Dendritic cell treated with granulocyte-macrophage colony-stimulating factor and Interleukin-4, amounts not matched to agents 40 ng/mL and 50 ng/mL, for 4 days (primary cell): ENCODE data around the gene DNAH14.
"Not testable (repeated sequence)": the region's sequence is repeated elsewhere in the genome, so short reads cannot be mapped to it uniquely, and the experiment has no call there.

ENCODE experiments used
- H3K27ac Mint-ChIP-seq: one replicate; pipeline ENCODE4 v1.8.0; 2022; ENCODE audit warnings: mild to moderate bottlenecking, mixed read lengths
- H3K27me3 Mint-ChIP-seq: one replicate; pipeline ENCODE4 v1.8.0; 2022; ENCODE audit warnings: mild to moderate bottlenecking, mixed read lengths
- H3K36me3 Mint-ChIP-seq: one replicate; pipeline ENCODE4 v1.8.0; 2022; ENCODE audit warnings: low read depth, mixed read lengths
- H3K4me1 Mint-ChIP-seq: one replicate; pipeline ENCODE4 v1.8.0; 2022; ENCODE audit warnings: low read depth, mixed read lengths
- H3K4me3 Mint-ChIP-seq: one replicate; pipeline ENCODE4 v1.8.0; 2022; ENCODE audit warnings: mild to moderate bottlenecking, moderate library complexity, mixed read lengths
- H3K9me3 Mint-ChIP-seq: one replicate; pipeline ENCODE4 v1.8.0; 2022; ENCODE audit warnings: mixed read lengths
- intact Hi-C: fragments of 100-400 bp; cut with micrococcal nuclease; formaldehyde crosslinking; loops from one replicate; pipeline ENCODE4 v1.15.0; 2022

The DNAH14 gene

DNA sequence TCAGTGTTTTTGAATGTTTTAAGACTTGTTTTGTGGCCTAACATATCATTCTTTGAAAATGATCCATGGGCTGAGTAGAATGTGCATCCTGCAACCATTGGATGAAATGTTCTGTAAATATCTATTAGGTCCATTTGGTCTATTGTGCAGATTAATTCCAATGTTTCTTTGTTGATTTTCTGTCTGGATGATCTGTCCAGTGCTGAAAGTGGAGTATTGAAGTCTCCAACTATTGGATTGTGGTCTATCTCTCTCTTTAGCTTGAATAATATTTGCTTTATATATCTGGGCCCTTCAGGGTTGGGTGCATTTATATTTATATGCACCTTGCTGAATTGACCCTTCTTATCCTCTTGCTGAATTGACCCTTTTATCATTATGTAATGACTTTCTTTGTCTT is 181.5 kb downstream of the DNAH14 start:
- Mint-ChIP-seq H3K4me1 (no peaks in the 10 kb centered on the region), H3K27ac (no peak overlapping the region), H3K27me3 (no peaks in the 10 kb centered on the region), H3K9me3 (peaks cover 35% of the 10 kb centered on the region), H3K4me3 (no peak overlapping the region), H3K36me3 (no peaks in the 10 kb centered on the region)
- intact Hi-C loops = no loop called here

DNA sequence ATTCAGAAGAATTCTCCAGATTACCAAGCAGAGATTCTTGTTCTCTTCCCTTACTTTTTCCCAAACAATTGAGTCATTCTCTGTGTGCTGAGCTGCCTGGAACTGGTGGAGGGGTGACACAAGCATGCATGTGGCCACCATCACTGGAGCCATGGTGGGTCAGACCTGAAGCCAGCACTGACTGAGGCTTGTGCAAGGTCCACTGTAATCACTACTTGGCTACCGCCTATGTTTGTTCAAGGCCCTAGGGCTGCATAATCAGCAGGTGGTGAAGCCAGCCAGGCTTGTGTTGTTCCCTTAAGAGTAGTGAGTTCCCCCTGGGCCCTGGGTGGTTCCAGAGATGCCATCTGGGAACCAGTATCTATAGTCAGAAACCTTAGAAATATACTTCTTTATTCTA is 183.8 kb downstream of the DNAH14 start:
- no peaks in the 10 kb centered on the region for H3K27me3 Mint-ChIP-seq
- no peaks in the 10 kb centered on the region for H3K4me1 Mint-ChIP-seq
- H3K4me3 Mint-ChIP-seq = no peak overlapping the region
- no peak overlapping the region for H3K27ac Mint-ChIP-seq
- no peaks in the 10 kb centered on the region for H3K36me3 Mint-ChIP-seq
- H3K9me3 Mint-ChIP-seq = peaks cover 16% of the 10 kb centered on the region
- intact Hi-C loops = no loop called here

DNA sequence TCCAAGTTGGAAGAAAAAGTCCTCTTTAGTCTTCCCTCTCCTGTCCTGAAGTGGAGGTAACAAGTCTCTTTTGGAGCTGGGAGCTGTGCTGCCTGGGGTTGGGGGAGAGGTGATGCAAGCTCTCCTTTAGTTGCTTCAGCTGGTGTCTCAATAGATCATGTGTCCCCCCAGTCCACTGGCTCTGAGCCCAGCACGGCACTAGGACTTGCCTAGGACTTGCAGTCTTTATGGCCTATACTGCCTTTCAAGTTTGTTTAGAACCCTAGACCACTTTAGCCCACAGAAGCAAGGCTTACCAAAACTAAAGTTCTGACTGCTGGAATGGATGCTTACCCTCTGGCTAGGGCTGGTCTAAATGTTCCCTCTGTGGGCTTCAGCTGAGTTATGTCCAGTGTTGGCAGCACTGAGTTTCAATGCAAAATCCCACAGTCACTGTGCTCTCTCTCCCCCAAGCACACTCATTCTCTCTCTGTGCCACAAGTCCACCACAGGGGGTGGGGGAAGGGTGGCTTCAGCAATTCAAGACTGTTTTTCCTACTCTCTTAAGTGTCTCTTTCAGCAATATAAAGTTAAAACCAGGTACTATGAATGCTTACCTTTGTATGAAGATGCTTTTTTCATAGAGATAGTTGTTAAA is 185.0 kb downstream of the DNAH14 start:
- Mint-ChIP-seq H3K4me3 (no peak overlapping the region), H3K4me1 (no peaks in the 10 kb centered on the region), H3K9me3 (peaks cover 15% of the 10 kb centered on the region), H3K27me3 (no peaks in the 10 kb centered on the region), H3K27ac (no peak overlapping the region), H3K36me3 (no peaks in the 10 kb centered on the region)
- intact Hi-C loops = no loop called here

DNA sequence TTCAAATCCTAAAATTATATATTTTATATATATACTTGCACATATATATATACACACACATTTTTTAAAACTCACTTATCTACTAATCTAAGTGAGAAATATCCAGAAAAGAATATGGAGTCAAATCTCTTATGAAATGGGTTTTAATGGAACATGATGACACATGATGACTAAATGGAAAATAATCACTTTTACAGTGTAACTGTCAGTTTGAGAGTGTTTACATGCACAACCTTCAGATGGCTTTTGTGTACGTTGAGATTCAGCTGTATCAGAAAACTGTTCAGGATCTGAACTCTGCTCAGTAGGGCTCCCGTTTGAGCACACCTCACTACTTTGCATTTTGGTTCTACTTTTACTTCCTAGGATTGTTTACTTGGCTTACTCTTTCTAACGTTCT is 189.8 kb downstream of the DNAH14 start:
- H3K27ac Mint-ChIP-seq = no peak overlapping the region
- intact Hi-C loops = no loop called here

DNA sequence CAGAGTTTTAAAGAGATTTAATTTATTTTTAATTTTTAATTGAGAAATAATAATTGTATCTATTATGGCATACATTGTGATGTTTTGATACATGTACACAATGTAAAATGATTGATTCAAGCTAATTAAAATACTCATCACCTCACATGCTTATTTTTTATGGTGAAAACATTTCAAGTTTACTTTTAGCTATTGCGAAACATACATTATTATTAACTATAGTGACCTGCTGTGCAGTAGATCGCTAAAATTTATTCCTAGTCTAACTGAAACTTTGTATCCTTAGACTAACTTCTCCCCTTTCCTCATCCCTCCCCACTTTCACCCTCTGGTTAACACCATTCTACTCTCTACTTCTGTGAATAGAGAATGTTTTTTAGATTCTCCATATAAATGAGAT is 191.6 kb downstream of the DNAH14 start:
- Mint-ChIP-seq H3K9me3 (peaks cover 8% of the 10 kb centered on the region), H3K4me1 (no peaks in the 10 kb centered on the region), H3K36me3 (no peaks in the 10 kb centered on the region), H3K27me3 (no peaks in the 10 kb centered on the region), H3K27ac (no peak overlapping the region), H3K4me3 (no peak overlapping the region)
- intact Hi-C loops = no loop called here

More for the DNA sequence above, 189.8 kb downstream of the DNAH14 start:
- H3K4me1 Mint-ChIP-seq = no peaks in the 10 kb centered on the region
- H3K27me3 Mint-ChIP-seq = no peaks in the 10 kb centered on the region
- H3K4me3 Mint-ChIP-seq = no peak overlapping the region
- H3K36me3 Mint-ChIP-seq = no peaks in the 10 kb centered on the region
- peaks cover under 1% of the 10 kb centered on the region for H3K9me3 Mint-ChIP-seq

DNA sequence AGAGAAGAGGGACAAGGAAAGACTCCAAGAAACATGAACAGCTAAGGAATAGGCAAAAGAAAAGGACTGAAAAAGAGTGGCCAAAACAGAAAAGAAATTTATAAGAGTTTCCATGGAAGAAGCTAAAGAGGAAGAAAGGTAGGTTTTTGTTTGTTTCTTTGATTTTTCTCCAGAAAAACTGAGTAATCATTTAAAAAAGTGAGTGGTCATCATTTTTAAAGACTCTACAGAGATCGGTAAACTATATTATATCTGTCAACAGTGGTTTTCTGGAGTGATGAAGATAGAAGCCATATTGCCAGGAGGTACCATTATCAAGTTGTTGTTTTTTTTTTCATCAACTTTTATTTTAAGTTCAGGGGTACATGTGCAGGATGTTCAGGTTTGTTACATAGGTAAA is 202.4 kb downstream of the DNAH14 start:
- Mint-ChIP-seq H3K4me3 (no peak overlapping the region), H3K36me3 (no peaks in the 10 kb centered on the region), H3K9me3 (peaks cover 45% of the 10 kb centered on the region), H3K27ac (no peak overlapping the region), H3K4me1 (no peaks in the 10 kb centered on the region), H3K27me3 (no peaks in the 10 kb centered on the region)
- intact Hi-C loops = no loop called here

DNA sequence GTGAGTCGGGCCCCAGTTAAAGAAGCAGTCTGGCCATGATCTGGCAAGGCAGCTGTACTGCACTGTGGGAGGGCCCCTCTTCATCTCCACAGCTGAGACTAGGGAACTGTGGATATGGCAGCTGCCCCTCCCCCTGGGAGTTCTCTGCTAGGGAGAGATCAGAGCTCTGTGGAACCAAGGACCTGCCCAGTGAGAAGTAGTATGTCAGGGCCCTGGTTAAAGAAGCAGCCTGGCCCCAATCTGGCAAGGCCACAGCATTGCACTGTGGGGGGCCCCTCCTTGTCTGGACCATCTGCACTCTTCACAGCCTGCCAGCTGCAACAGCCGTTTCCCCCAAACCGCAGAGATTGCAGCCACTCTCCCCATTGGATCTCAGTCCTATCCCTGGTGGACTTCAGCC is 208.5 kb downstream of the DNAH14 start:
- Mint-ChIP-seq H3K4me3 (no peak overlapping the region), H3K4me1 (no peaks in the 10 kb centered on the region), H3K9me3 (peaks cover 39% of the 10 kb centered on the region), H3K27ac (no peak overlapping the region), H3K27me3 (no peaks in the 10 kb centered on the region), H3K36me3 (no peaks in the 10 kb centered on the region)
- intact Hi-C loops = no loop called here

DNA sequence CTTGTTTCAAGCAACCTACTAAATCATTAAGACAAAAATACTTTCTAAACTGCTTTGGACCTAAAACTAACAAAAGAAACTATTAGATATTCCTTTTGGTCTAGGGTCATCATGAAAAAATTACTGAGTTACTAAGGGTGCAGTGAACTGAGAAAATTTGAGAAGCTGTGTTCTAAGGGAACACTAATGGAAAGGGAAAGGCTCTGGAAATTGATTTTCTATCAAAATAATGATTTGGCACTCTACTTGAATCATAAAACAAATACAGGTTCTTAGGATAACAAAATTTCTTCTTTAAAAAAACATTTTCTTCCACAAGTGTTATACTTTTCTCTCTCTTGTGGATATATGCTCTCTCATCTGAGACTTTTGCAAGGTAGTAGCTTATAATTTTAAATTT is 213.5 kb downstream of the DNAH14 start:
- Mint-ChIP-seq H3K4me1 (no peaks in the 10 kb centered on the region), H3K36me3 (no peaks in the 10 kb centered on the region), H3K9me3 (no peaks in the 10 kb centered on the region), H3K4me3 (no peak overlapping the region), H3K27ac (no peak overlapping the region), H3K27me3 (no peaks in the 10 kb centered on the region)
- intact Hi-C loops = no loop called here

DNA sequence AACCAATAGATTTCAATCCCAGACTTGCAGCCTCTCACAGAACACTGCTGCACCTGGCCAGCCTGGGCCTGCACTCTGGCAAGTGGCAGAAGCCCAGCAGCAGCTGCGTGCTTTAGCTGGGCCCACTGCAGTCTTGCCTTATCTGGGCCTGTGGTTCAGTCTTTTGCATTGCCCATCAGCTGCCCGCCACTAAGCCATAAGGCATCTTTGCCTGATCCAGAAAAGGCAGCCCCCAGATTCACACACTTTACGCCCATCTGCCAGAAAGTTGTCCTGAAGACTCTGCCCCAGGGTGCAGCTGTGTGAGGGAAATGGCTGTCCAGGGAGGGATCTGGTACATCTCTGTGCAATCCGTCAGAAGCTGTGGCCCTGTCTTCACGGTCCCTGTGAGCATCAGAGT is 217.0 kb downstream of the DNAH14 start:
- no peak overlapping the region for H3K27ac Mint-ChIP-seq
- no peaks in the 10 kb centered on the region for H3K4me1 Mint-ChIP-seq
- no peaks in the 10 kb centered on the region for H3K27me3 Mint-ChIP-seq
- no peaks in the 10 kb centered on the region for H3K36me3 Mint-ChIP-seq
- H3K9me3 Mint-ChIP-seq = no peaks in the 10 kb centered on the region
- intact Hi-C loops = no loop called here
- no peak overlapping the region for H3K4me3 Mint-ChIP-seq

DNA sequence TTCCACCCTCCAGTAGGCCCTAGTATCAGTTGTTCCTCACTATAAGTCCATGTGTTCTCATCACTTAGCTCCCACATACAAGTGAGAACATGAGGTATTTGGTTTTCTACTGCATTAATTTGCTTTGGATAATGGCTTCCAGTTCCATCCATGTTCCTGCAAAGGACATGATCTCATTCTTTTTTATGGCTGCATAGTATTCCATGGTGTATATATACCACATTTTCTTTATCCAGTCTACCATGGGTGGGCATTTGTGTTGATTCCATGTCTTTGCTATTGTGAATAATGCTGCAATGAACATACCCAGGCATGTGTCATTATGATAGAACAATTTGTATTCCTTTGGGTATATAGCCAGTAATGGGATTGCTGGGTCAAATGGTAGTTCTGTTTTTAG is 218.3 kb downstream of the DNAH14 start:
- intact Hi-C loops, H3K4me3 Mint-ChIP-seq, H3K27ac Mint-ChIP-seq, H3K9me3 Mint-ChIP-seq, H3K36me3 Mint-ChIP-seq, H3K4me1 Mint-ChIP-seq, H3K27me3 Mint-ChIP-seq: not testable (repeated sequence)

DNA sequence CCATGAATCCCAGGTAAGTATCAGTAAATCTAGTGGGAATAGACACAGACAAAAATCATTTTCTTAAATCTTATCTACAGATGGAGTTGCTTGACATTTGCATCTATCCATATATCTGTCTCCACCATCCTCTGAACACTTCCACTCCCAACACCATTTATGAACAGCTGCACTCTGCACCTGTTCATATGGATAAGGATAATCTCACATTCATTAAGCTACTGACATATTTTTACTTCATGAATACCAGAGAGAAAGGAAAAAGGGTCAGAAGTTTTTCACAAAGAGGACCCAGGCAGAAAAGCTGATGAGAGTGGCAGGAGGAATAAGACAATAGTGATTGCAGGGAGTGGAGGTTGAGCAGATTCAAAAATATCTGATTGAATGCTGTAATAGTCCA is 222.6 kb downstream of the DNAH14 start:
- H3K9me3 Mint-ChIP-seq = no peaks in the 10 kb centered on the region
- no peaks in the 10 kb centered on the region for H3K4me1 Mint-ChIP-seq
- no peaks in the 10 kb centered on the region for H3K36me3 Mint-ChIP-seq
- no peaks in the 10 kb centered on the region for H3K27me3 Mint-ChIP-seq
- intact Hi-C loops = no loop called here
- no peak overlapping the region for H3K27ac Mint-ChIP-seq
- no peak overlapping the region for H3K4me3 Mint-ChIP-seq

DNA sequence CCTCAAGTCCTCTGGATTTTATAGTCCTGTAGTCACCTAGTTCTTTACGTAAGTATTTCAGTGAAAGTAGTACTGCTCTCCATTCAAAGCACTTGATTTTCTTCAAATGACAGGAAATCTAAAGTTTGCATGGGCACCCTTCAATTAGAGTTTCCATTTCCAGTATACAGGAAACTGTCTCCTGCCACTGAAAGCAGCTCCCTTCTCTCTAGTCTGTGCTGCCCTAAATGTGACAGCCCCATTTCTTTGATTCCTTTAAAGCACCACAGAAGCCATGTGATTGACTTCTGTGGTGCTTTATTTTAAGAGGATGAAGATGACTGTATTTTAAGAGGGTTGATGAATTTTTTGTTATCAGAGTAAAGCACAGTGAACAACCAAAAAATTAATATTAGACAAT is 226.1 kb downstream of the DNAH14 start:
- intact Hi-C loops = no loop called here
- H3K9me3 Mint-ChIP-seq = no peaks in the 10 kb centered on the region
- no peaks in the 10 kb centered on the region for H3K4me1 Mint-ChIP-seq
- H3K27me3 Mint-ChIP-seq = no peaks in the 10 kb centered on the region
- no peak overlapping the region for H3K27ac Mint-ChIP-seq
- no peak overlapping the region for H3K4me3 Mint-ChIP-seq
- H3K36me3 Mint-ChIP-seq = no peaks in the 10 kb centered on the region

DNA sequence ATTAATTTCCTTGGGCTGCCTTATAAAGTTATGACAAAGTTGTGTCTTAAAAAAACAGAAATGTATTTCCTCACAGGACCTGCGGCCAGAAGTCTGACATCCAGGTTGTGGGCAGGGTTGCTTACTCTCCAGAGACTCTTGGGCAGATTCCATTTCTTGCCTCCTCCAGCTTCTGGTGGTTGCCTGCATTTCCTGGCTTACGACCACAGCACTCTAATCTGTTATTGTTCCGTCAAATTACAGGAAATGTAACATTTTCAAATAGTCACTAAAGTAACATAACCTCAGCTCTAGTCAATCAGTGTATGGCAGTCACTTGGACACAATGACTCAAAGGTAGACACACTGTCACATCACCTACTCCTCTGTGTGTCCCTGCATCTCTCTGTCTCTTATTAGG is 226.8 kb downstream of the DNAH14 start:
- no peaks in the 10 kb centered on the region for H3K4me1 Mint-ChIP-seq
- H3K9me3 Mint-ChIP-seq = no peaks in the 10 kb centered on the region
- no peak overlapping the region for H3K27ac Mint-ChIP-seq
- intact Hi-C loops = no loop called here
- H3K36me3 Mint-ChIP-seq = no peaks in the 10 kb centered on the region
- no peaks in the 10 kb centered on the region for H3K27me3 Mint-ChIP-seq
- no peak overlapping the region for H3K4me3 Mint-ChIP-seq

DNA sequence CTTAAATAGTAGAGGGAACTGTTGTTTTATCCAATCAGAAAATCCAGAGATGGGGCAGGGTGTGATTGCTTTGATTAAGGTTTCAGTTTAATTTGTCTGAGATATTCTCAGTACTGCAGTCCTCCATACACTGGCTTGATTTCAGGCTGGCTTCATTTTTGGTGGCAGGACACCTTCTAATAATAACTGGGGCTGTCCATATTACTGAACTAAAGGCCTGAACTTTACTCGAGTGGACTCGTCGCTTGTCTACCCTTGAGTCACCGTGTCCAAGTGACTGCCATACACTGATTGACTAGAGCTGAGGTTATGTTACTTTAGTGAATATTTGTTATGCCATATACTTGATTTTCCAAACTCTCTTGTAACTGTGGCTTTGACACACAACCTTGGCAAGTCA is 228.8 kb downstream of the DNAH14 start:
- H3K9me3 Mint-ChIP-seq = no peaks in the 10 kb centered on the region
- H3K36me3 Mint-ChIP-seq = no peaks in the 10 kb centered on the region
- no peaks in the 10 kb centered on the region for H3K27me3 Mint-ChIP-seq
- H3K27ac Mint-ChIP-seq = no peak overlapping the region
- H3K4me3 Mint-ChIP-seq = no peak overlapping the region
- intact Hi-C loops = no loop called here
- H3K4me1 Mint-ChIP-seq = no peaks in the 10 kb centered on the region

DNA sequence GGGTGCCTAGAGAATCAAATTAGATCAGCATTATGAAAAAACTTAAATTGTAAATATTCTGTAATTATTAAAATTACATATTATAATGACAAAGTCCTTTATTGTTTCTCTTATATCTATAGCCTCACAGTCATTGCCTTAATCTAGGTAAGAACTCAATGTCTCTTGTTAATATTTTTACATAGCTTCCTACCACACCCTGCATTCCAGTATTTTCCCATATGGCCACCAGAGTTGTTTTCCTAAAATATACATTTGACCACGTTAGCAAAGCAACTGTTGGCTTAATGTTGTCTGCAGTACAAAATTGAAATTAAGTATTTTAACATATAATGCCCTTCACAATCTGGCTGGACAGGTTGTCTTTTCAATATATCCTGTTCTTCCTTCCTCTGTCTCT is 230.3 kb downstream of the DNAH14 start:
- H3K4me3 Mint-ChIP-seq = no peak overlapping the region
- no peak overlapping the region for H3K27ac Mint-ChIP-seq
- H3K9me3 Mint-ChIP-seq = no peaks in the 10 kb centered on the region
- intact Hi-C loops = no loop called here
- no peaks in the 10 kb centered on the region for H3K27me3 Mint-ChIP-seq
- H3K4me1 Mint-ChIP-seq = no peaks in the 10 kb centered on the region
- H3K36me3 Mint-ChIP-seq = no peaks in the 10 kb centered on the region
